ENCODE results near the gene XKR7. TPM values are rescaled to one million over a fixed set of nuclear protein-coding genes. Genes with fewer than 3 reads are reported as not detected.

The XKR7 gene
- polyA plus RNA-seq, 1 donor from 2014 or later = 9.6 TPM

Small RNA genes within 50 kb of the gene (small RNA-seq; reads per million reads assigned to genes)
- gene RNA5SP481 (0.06 to 0.24 (median 0.07) reads per million in 3 experiments), gene RNA5SP482 (0 reads per million in 3 experiments)

Other genes with a start within 250 kb of the XKR7 start
- 125 and 134 TPM in 2 replicates for gene BCL2L1, start 245.3 kb upstream of the XKR7 start, polyA plus RNA-seq
- 1.6 and 2.1 TPM in 2 replicates for gene TPX2, start 228.9 kb upstream of the XKR7 start, polyA plus RNA-seq
- 0.22 TPM in 1 of 2 replicates, not detected in the other for gene MYLK2, start 148.8 kb upstream of the XKR7 start, polyA plus RNA-seq
- not detected in 2 replicates for gene FOXS1, start 122.5 kb upstream of the XKR7 start, polyA plus RNA-seq
- 62.7 and 68.9 TPM in 2 replicates for gene DUSP15, start 97.6 kb upstream of the XKR7 start, polyA plus RNA-seq
- gene TTLL9, start 97.5 kb upstream of the XKR7 start, polyA plus RNA-seq = 6.1 and 8.0 TPM in 2 replicates
- 50.6 and 57.5 TPM in 2 replicates for gene PDRG1, start 16.1 kb upstream of the XKR7 start, polyA plus RNA-seq
- gene CCM2L, start 42.3 kb downstream of the XKR7 start, polyA plus RNA-seq = 1.5 and 3.0 TPM in 2 replicates
- gene HCK, start 84.1 kb downstream of the XKR7 start, polyA plus RNA-seq = 0.58 TPM in 1 of 2 replicates, not detected in the other
- gene TM9SF4, start 141.6 kb downstream of the XKR7 start, polyA plus RNA-seq = 17.8 and 18.3 TPM in 2 replicates
- gene PLAGL2, start 239.6 kb downstream of the XKR7 start, polyA plus RNA-seq = 2.5 and 2.7 TPM in 2 replicates
- 14.0 and 15.5 TPM in 2 replicates for gene POFUT1, start 239.7 kb downstream of the XKR7 start, polyA plus RNA-seq